Ishikawa (cell line): ENCODE measurements around the gene XPO6.

ENCODE experiments used
- CEBPB ChIP-seq: IDR thresholded peaks from 2 replicates; pipeline ENCODE4 v1.6.1; 2012
- CREB1 ChIP-seq: IDR thresholded peaks from 2 replicates; pipeline ENCODE4 v1.6.1; 2012; ENCODE audit warnings: low read depth
- EGR1 ChIP-seq: IDR thresholded peaks from 2 replicates; pipeline ENCODE4 v1.6.1; 2012
- EP300 ChIP-seq: IDR thresholded peaks from 2 replicates; pipeline ENCODE4 v1.6.1; 2012; ENCODE audit warnings: borderline replicate concordance
- FOXM1 ChIP-seq: IDR thresholded peaks from 2 replicates; pipeline ENCODE4 v1.6.1; 2012; ENCODE audit warnings: low read depth, borderline replicate concordance
- MAX ChIP-seq: IDR thresholded peaks from 2 replicates; pipeline ENCODE4 v1.6.1; 2012
- NFIC ChIP-seq: IDR thresholded peaks from 2 replicates; pipeline ENCODE4 v1.6.1; 2012
- RAD21 ChIP-seq: IDR thresholded peaks from 2 replicates; pipeline ENCODE4 v1.6.1; 2012; ENCODE audit warnings: low read depth
- REST ChIP-seq: IDR thresholded peaks from 2 replicates; pipeline ENCODE4 v1.6.1; 2012; ENCODE audit warnings: low read depth, mild to moderate bottlenecking
- TAF1 ChIP-seq: IDR thresholded peaks from 2 replicates; pipeline ENCODE4 v1.6.1; 2012; ENCODE audit warnings: low read depth, mild to moderate bottlenecking
- TCF12 ChIP-seq: IDR thresholded peaks from 2 replicates; pipeline ENCODE4 v1.6.1; 2012; ENCODE audit warnings: low read depth
- TEAD4 ChIP-seq: IDR thresholded peaks from 2 replicates; pipeline ENCODE4 v1.6.1; 2012
- YY1 ChIP-seq: IDR thresholded peaks from 2 replicates; pipeline ENCODE4 v1.6.1; 2012; ENCODE audit warnings: low read depth
- ZBTB7A ChIP-seq: IDR thresholded peaks from 2 replicates; pipeline ENCODE4 v1.6.1; 2012; ENCODE audit warnings: low read depth
- TF ChIP-seq, protein P1 (sequence below): IDR thresholded peaks from 2 replicates; pipeline ENCODE4 v1.6.1; 2012

XPO6 gene

GRCh38 chr16:28258567-28258966, 46.8 kb upstream of the XPO6 start:
- TF ChIP-seq NFIC: peak; percentile 42; the same call in 1 of the 2 replicates
- no peak for TF ChIP-seq CEBPB

- TF ChIP-seq, protein P1, sequence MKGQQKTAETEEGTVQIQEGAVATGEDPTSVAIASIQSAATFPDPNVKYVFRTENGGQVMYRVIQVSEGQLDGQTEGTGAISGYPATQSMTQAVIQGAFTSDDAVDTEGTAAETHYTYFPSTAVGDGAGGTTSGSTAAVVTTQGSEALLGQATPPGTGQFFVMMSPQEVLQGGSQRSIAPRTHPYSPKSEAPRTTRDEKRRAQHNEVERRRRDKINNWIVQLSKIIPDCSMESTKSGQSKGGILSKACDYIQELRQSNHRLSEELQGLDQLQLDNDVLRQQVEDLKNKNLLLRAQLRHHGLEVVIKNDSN: no peak
- no peak for TF ChIP-seq ZBTB7A
- no peak for TF ChIP-seq YY1
- no peak for TF ChIP-seq TCF12
- TF ChIP-seq EGR1: no peak
- no peak for TF ChIP-seq REST
- TF ChIP-seq RAD21: no peak
- TF ChIP-seq NFIC: no peak
- TF ChIP-seq MAX: no peak
- no peak for TF ChIP-seq CEBPB
- TF ChIP-seq FOXM1: no peak
Observed at GRCh38 chr16:28257256-28257655, 45.5 kb upstream of the XPO6 start.

GRCh38 chr16:28255838-28256237, 44.1 kb upstream of the XPO6 start:
- TF ChIP-seq ZBTB7A (no peak), EGR1 (no peak), CREB1 (no peak), MAX (no peak), TEAD4 (no peak), CEBPB (no peak), TAF1 (no peak), RAD21 (no peak), TCF12 (no peak), NFIC (no peak), EP300 (no peak), REST (no peak), FOXM1 (no peak), YY1 (no peak)
- TF ChIP-seq, protein P1: no peak

GRCh38 chr16:28254158-28254557, 42.4 kb upstream of the XPO6 start:
- TF ChIP-seq YY1 (no peak), TCF12 (no peak), FOXM1 (no peak), CEBPB (no peak), EP300 (no peak), TEAD4 (no peak), MAX (no peak), RAD21 (no peak), CREB1 (no peak), EGR1 (no peak), TAF1 (no peak), NFIC (no peak), ZBTB7A (no peak), REST (no peak)
- TF ChIP-seq, protein P1: no peak
